Duodenal mucosa (tissue), 2 donors: ENCODE measurements around the gene ANAPC5.

Experiments
- H3K27ac ChIP-seq: one replicate; pipeline ENCODE4 v1.7.0; 2013; ENCODE audit warnings: low read depth, low read length
- H3K27me3 ChIP-seq, 2 donors: one replicate each; pipeline ENCODE4 v1.7.0; 2013; ENCODE audit warnings: low read length in 2 of 2, control low read depth in 1 of 2; ENCODE audit not compliant: insufficient read depth in 2 of 2, control insufficient read depth in 1 of 2
- H3K36me3 ChIP-seq, 2 donors: one replicate each; pipeline ENCODE4 v1.7.0; 2013; ENCODE audit warnings: low read length in 2 of 2, control low read depth in 1 of 2; ENCODE audit not compliant: insufficient read depth in 2 of 2, control insufficient read depth in 1 of 2
- H3K4me1 ChIP-seq, 2 donors: one replicate each; pipeline ENCODE4 v1.7.0; 2013; ENCODE audit warnings: low read length in 2 of 2, control low read depth in 1 of 2; ENCODE audit not compliant: insufficient read depth in 2 of 2, control insufficient read depth in 1 of 2
- H3K4me3 ChIP-seq, 2 donors: one replicate each; pipeline ENCODE4 v1.7.0; 2013; ENCODE audit warnings: low read length in 2 of 2, low read depth in 1 of 2
- H3K9ac ChIP-seq, 2 donors: one replicate each; pipeline ENCODE4 v1.7.0; 2013; ENCODE audit warnings: low read length in 2 of 2, low read depth in 1 of 2
- H3K9me3 ChIP-seq, 2 donors: one replicate each; pipeline ENCODE4 v1.7.0; 2013; ENCODE audit warnings: low read length in 2 of 2, control low read depth in 1 of 2; ENCODE audit not compliant: control insufficient read depth in 1 of 2

The ANAPC5 gene

GRCh38 chr12:121344506-121344905 is 7.7 kb downstream of the ANAPC5 start:
- Histone ChIP-seq H3K9me3 (no peaks in the 10 kb centered on the region), H3K9ac (no peak overlapping the region), H3K4me1 (no peaks in the 10 kb centered on the region), H3K27me3 (no peaks in the 10 kb centered on the region), H3K4me3 (no peak overlapping the region), H3K36me3 (peaks cover 29 to 63% of the 10 kb centered on the region in 2 donors), H3K27ac (no peak overlapping the region)

GRCh38 chr12:121337416-121337815 is 14.8 kb downstream of the ANAPC5 start:
- Histone ChIP-seq H3K27me3 (no peaks in the 10 kb centered on the region), H3K9me3 (no peaks in the 10 kb centered on the region), H3K4me1 (no peaks in the 10 kb centered on the region), H3K9ac (no peak overlapping the region), H3K27ac (no peak overlapping the region), H3K36me3 (peaks cover 4 to 58% of the 10 kb centered on the region in 2 donors), H3K4me3 (no peak overlapping the region)

- Histone ChIP-seq H3K27ac (no peak overlapping the region), H3K9me3 (no peaks in the 10 kb centered on the region), H3K27me3 (no peaks in the 10 kb centered on the region), H3K4me3 (no peak overlapping the region), H3K9ac (no peak overlapping the region), H3K4me1 (peaks cover 0 to 5% of the 10 kb centered on the region in 2 donors), H3K36me3 (peaks cover 13 to 61% of the 10 kb centered on the region in 2 donors)
Observed at GRCh38 chr12:121334513-121335343, 17.5 kb downstream of the ANAPC5 start.

GRCh38 chr12:121333747-121334146 is 18.5 kb downstream of the ANAPC5 start:
- Histone ChIP-seq H3K4me3 (no peak overlapping the region), H3K9ac (no peak overlapping the region), H3K27ac (no peak overlapping the region), H3K27me3 (no peaks in the 10 kb centered on the region), H3K36me3 (peaks cover 16 to 70% of the 10 kb centered on the region in 2 donors), H3K4me1 (peaks cover 0 to 5% of the 10 kb centered on the region in 2 donors), H3K9me3 (no peaks in the 10 kb centered on the region)

- Histone ChIP-seq H3K27ac (no peak overlapping the region), H3K9me3 (no peaks in the 10 kb centered on the region), H3K27me3 (no peaks in the 10 kb centered on the region), H3K4me1 (peaks cover 0 to 5% of the 10 kb centered on the region in 2 donors), H3K36me3 (peaks cover 40 to 80% of the 10 kb centered on the region in 2 donors), H3K9ac (no peak overlapping the region), H3K4me3 (no peak overlapping the region)
Observed at GRCh38 chr12:121331248-121331647, 21.0 kb downstream of the ANAPC5 start.

- H3K9ac ChIP-seq: no peak overlapping the region
- peaks cover 43 to 80% of the 10 kb centered on the region in 2 donors for H3K36me3 ChIP-seq
- H3K27ac ChIP-seq: no peak overlapping the region
- no peak overlapping the region for H3K4me3 ChIP-seq
- peaks cover 0 to 5% of the 10 kb centered on the region in 2 donors for H3K4me1 ChIP-seq
- H3K9me3 ChIP-seq: no peaks in the 10 kb centered on the region
- no peaks in the 10 kb centered on the region for H3K27me3 ChIP-seq
Observed at GRCh38 chr12:121330692-121331091, 21.5 kb downstream of the ANAPC5 start.

- Histone ChIP-seq H3K4me3 (no peak overlapping the region), H3K27ac (no peak overlapping the region), H3K36me3 (peaks cover 43 to 76% of the 10 kb centered on the region in 2 donors), H3K27me3 (no peaks in the 10 kb centered on the region), H3K9ac (no peak overlapping the region), H3K4me1 (peaks cover 0 to 5% of the 10 kb centered on the region in 2 donors), H3K9me3 (no peaks in the 10 kb centered on the region)
Observed at GRCh38 chr12:121330195-121330594, 22.0 kb downstream of the ANAPC5 start.

- Histone ChIP-seq H3K9ac (no peak overlapping the region), H3K4me1 (peaks cover 0 to 5% of the 10 kb centered on the region in 2 donors), H3K36me3 (peaks cover 42 to 82% of the 10 kb centered on the region in 2 donors), H3K27me3 (no peaks in the 10 kb centered on the region), H3K9me3 (no peaks in the 10 kb centered on the region), H3K4me3 (no peak overlapping the region), H3K27ac (no peak overlapping the region)
Observed at GRCh38 chr12:121328620-121329019, 23.6 kb downstream of the ANAPC5 start.

GRCh38 chr12:121326996-121327674 is 25.1 kb downstream of the ANAPC5 start:
- H3K4me3 ChIP-seq: no peak overlapping the region
- no peak overlapping the region for H3K27ac ChIP-seq
- peaks cover 39 to 85% of the 10 kb centered on the region in 2 donors for H3K36me3 ChIP-seq
- H3K9me3 ChIP-seq: no peaks in the 10 kb centered on the region
- no peaks in the 10 kb centered on the region for H3K27me3 ChIP-seq
- peaks cover 0 to 5% of the 10 kb centered on the region in 2 donors for H3K4me1 ChIP-seq
- no peak overlapping the region for H3K9ac ChIP-seq

- H3K27me3 ChIP-seq: no peaks in the 10 kb centered on the region
- H3K9ac ChIP-seq: no peak overlapping the region
- no peak overlapping the region for H3K27ac ChIP-seq
- H3K36me3 ChIP-seq: peaks cover 37 to 80% of the 10 kb centered on the region in 2 donors
- no peaks in the 10 kb centered on the region for H3K4me1 ChIP-seq
- no peaks in the 10 kb centered on the region for H3K9me3 ChIP-seq
- H3K4me3 ChIP-seq: no peak overlapping the region
Observed at GRCh38 chr12:121325922-121326396, 26.3 kb downstream of the ANAPC5 start.
